HUES6 (cell line): ENCODE data around the gene EMX1.

Experiments
- H3K27ac ChIP-seq: 2 replicates; pipeline ENCODE4 v1.7.0; 2013; ENCODE audit warnings: low read depth, mild to moderate bottlenecking, low read length, inconsistent platforms
- H3K27me3 ChIP-seq: 2 replicates; pipeline ENCODE4 v1.6.1; 2013; ENCODE audit warnings: low read length; ENCODE audit not compliant: control insufficient read depth, insufficient read depth
- H3K36me3 ChIP-seq: 2 replicates; pipeline ENCODE4 v1.6.1; 2013; ENCODE audit warnings: low read length; ENCODE audit not compliant: control insufficient read depth, insufficient read depth
- H3K4me1 ChIP-seq: 2 replicates; pipeline ENCODE4 v1.6.1; 2013; ENCODE audit warnings: low read length; ENCODE audit not compliant: control insufficient read depth, insufficient read depth
- H3K4me3 ChIP-seq: 2 replicates; pipeline ENCODE4 v1.5.1; 2013; ENCODE audit warnings: low read depth, low read length
- H3K9ac ChIP-seq: one replicate; pipeline ENCODE4 v1.6.1; 2013; ENCODE audit warnings: mild to moderate bottlenecking, low read length
- H3K9me3 ChIP-seq: 2 replicates; pipeline ENCODE4 v1.6.1; 2013; ENCODE audit warnings: low read depth, low read length; ENCODE audit not compliant: control insufficient read depth, insufficient read depth

The EMX1 gene

DNA sequence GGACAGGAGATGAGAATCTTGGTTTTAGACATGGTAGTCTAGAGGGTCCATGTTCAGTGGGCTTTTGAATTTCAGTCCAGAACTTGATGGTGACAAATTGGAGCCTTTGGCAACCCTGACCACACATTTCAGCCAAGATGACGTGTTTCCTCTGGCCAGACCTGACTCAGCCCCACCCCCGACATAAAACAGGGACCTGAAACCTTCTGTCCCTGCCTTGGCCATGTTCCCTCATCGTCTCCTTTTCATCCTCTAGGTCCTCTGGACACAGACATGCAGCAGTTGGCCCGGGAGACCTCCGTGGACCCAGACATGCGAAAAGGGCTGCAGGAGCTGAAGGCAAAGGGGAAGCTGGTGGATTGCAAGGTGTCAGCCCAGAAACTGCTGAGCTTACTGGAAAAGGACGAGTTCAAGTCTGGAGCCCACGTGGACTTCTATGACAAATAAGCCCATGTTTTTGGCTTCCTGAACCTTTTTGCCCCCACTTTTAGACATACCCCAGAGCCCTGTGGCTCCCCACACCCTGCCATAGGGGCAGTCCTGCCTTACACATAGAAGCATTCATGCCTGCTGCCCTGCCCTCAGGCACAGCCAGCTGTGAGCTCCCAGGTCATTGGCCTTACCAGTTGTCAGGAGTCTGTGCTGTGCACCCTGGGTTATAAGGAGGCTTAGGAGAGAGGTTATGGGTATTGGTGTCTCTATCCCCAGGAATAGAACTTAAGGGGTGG lies 26.1 kb upstream of the EMX1 start:
- no peaks in the 10 kb centered on the region for H3K9me3 ChIP-seq
- H3K36me3 ChIP-seq: no peaks in the 10 kb centered on the region
- peaks cover 27% of the 10 kb centered on the region for H3K4me1 ChIP-seq
- no peak overlapping the region for H3K27ac ChIP-seq
- no peak overlapping the region for H3K4me3 ChIP-seq
- H3K27me3 ChIP-seq: peaks cover 89% of the 10 kb centered on the region
- no peak overlapping the region for H3K9ac ChIP-seq

DNA sequence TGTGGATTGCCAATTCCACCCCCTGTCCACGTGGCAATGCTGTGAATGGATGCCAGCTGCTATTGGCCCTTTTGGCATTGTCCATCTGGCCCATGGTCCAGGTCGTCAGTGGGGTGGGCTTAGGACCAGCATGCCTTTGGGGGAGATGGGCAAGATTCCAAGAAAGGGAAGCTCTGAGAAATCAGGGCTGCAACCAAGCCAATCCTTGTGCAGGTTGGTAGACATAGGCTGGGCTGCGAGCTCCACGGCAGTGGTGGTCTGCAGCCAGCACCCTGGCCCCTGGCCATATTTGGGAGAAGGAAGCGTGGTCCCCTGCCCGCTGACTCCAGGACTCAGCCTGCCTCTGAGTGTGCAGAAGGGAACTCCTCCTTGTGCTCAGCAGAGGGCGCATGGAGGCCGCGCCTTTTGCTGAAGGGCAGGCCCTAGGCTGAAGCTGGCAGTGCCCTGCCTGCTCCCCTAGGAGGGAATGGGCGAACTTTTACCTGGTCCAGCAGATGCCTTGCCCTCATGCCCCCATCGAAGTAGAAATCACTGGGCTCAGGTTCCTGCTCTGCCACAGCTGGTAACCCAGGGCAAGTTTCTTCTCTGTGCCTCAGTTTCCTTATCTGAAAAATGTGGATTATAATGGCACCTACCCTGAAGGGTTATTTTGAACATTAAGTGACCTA lies 24.7 kb upstream of the EMX1 start:
- no peak overlapping the region for H3K4me3 ChIP-seq
- H3K27ac ChIP-seq: no peak overlapping the region
- H3K9me3 ChIP-seq: no peaks in the 10 kb centered on the region
- no peak overlapping the region for H3K9ac ChIP-seq
- H3K4me1 ChIP-seq: peaks cover 27% of the 10 kb centered on the region
- H3K36me3 ChIP-seq: no peaks in the 10 kb centered on the region
- peaks cover 87% of the 10 kb centered on the region for H3K27me3 ChIP-seq

DNA sequence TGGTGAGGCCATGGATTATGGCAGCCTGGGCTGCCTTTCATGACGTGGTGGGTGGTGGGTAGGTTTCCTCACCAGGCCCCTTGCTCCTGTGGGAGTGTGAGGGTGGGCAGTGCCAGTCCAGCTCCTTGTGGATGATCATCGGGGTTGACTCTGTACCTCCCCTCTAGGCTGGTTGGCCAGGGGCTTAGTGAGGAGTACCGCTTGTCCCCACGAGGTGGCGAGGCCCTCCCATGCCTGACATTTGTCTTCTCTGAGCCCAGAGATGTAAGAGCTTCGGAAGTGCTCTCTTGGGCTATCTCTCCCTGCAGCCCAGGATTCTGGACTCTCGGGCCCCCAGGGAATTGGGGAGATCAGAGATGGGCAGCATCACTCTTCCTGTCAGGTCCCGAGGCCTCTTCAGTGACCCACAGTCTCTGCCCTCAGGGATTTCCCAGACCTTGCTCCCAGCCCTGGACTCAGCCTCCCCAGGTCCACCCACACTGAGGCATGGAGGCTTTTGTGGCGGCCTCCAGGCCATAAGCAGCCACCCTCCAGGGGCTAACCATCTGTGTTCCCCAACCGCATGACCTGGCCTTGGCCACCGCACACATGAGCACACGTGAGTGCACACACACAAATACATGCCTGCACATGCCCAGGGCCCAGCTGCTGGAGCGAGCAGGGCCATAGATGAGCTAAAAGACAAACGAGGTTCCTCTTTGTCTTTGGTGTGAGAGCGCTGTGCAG lies 23.6 kb upstream of the EMX1 start:
- H3K9ac ChIP-seq: no peak overlapping the region
- H3K4me1 ChIP-seq: peaks cover 20% of the 10 kb centered on the region
- no peaks in the 10 kb centered on the region for H3K36me3 ChIP-seq
- H3K27ac ChIP-seq: no peak overlapping the region
- H3K9me3 ChIP-seq: no peaks in the 10 kb centered on the region
- H3K27me3 ChIP-seq: peaks cover 89% of the 10 kb centered on the region
- H3K4me3 ChIP-seq: no peak overlapping the region

DNA sequence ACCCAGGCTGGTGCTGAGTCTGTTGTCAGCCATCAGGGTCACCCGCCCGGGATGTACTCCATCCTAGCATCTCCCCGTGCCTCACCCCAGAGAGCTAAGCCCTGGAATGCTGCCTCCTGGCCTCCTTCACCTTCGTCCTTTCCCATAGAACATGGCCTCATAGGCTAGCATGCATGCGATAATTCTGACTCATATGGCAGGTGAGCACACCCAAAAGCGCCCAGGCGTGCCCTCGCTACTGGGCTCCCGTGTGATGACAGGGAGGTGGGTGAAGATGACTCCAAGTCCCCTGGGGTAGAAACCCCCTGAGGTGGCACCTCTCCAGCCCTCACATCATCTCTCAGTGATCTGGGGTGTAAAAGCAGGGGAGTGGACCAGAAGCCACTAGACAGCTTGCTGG lies 22.8 kb upstream of the EMX1 start:
- peaks cover 20% of the 10 kb centered on the region for H3K4me1 ChIP-seq

DNA sequence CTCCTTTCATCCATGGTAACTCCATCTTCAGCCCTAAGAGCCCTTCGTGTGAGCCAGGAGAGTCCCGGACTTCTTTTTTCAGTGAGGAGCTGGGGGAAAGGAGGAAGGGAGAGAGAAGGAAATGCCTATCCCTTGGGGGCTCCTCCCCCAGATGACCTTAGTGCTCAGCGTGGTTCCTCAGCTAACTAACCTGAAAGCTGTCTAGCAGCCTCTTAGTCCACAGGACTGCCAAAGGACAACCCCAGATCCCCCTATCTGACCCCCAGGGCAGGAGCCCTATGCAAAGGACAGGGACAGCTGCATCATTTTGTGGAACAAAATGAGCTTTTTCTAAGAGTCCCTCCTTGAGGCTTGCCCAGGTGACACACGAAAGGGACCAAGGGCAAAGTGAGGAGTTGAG lies 22.2 kb upstream of the EMX1 start:
- no peak overlapping the region for H3K27ac ChIP-seq
- H3K4me3 ChIP-seq: no peak overlapping the region
- no peak overlapping the region for H3K9ac ChIP-seq
- H3K4me1 ChIP-seq: peaks cover 20% of the 10 kb centered on the region
- no peaks in the 10 kb centered on the region for H3K9me3 ChIP-seq
- no peaks in the 10 kb centered on the region for H3K36me3 ChIP-seq
- peaks cover 91% of the 10 kb centered on the region for H3K27me3 ChIP-seq

More for the DNA sequence above, 22.8 kb upstream of the EMX1 start:
- Histone ChIP-seq H3K4me3 (no peak overlapping the region), H3K27ac (no peak overlapping the region), H3K36me3 (no peaks in the 10 kb centered on the region), H3K9ac (no peak overlapping the region), H3K27me3 (peaks cover 91% of the 10 kb centered on the region), H3K9me3 (no peaks in the 10 kb centered on the region)

DNA sequence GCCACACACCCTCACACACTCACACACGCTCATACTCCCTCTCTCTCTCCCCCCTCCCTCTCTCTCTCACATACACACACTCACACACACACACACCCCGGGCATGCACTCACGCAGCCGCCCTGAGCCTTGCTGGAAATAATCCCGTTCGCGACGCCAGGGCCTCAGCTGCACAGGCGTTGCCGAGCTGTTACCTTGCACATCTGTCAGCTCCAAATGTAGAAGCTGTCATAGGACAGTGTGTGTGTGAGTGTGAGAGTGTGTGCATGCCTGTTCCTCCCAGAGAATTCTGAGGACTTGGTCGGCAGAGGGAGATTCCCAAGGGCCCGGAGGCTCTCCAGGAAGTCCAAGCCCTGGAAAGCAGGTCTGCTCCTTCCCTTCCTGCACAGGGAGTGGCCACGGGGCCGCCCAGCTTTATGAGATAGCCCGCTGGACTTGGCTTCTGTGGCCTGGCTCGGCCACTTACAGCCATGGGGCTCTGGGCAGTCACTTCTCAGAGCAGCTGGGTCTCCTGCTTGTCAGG lies 21.5 kb upstream of the EMX1 start:
- Histone ChIP-seq H3K4me1 (peaks cover 20% of the 10 kb centered on the region), H3K9ac (no peak overlapping the region), H3K4me3 (no peak overlapping the region), H3K9me3 (no peaks in the 10 kb centered on the region), H3K27me3 (peaks cover 95% of the 10 kb centered on the region), H3K36me3 (no peaks in the 10 kb centered on the region), H3K27ac (no peak overlapping the region)

DNA sequence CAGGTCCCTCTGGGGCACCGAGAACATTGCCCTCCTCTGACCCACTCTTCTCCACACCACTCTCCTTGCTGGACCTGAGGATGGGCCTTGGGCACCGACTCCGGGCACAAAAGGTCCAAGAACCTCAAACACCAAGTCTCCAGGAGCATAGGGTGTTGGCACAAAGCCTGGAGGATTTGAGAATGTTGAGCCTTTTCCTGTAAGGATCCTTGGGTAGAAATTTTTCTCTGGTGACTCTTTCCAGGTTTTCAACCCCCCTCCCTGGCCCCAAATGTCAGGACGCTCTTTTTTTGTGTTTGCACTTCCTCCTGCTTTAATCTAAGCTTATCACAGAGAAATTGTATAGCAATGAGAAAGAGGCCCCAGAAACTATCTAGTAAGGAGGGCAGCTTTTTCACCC lies 20.9 kb upstream of the EMX1 start:
- Histone ChIP-seq H3K4me1 (peaks cover 20% of the 10 kb centered on the region), H3K27ac (no peak overlapping the region), H3K9ac (no peak overlapping the region), H3K4me3 (no peak overlapping the region), H3K36me3 (no peaks in the 10 kb centered on the region), H3K9me3 (no peaks in the 10 kb centered on the region), H3K27me3 (peaks cover 95% of the 10 kb centered on the region)

DNA sequence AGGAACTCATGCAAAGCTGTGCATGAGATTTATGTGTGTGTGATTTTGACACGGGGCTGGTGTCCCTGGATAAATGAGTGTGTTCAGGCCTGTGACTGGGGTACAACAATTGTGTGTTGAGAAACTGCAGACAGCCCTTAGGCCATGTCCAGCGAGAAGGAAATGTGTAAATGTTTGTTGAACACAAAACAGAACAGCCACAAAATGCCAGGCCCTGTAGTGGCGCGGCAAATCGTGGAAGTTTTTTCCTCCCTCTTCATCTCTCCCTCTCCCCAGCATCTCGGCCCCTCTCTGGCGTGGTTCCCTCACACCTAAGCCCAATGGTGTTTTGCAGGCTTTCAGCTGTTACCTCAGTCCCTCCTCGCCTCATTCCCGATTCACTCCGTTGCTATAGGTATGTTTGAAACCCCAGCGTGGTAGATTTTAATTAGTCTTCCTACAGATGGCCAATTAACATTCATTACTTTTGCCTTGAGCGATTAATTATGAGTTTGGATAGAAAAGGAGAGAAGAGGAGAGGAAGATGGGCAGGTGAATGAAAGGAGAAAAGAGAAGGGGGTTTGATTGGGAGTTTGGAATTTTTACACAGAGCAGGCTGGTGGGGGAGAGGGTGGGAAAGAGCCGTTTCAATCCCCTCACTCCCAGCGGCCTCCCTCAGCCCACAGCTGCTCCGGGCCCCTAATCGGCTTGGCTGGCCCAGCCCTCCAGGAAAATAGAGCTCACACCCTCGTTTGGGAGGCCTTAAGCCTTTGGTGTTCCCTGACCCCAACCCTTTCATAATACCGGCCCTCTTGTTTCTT lies 19.3 kb upstream of the EMX1 start:
- H3K27me3 ChIP-seq: peaks cover 97% of the 10 kb centered on the region

DNA sequence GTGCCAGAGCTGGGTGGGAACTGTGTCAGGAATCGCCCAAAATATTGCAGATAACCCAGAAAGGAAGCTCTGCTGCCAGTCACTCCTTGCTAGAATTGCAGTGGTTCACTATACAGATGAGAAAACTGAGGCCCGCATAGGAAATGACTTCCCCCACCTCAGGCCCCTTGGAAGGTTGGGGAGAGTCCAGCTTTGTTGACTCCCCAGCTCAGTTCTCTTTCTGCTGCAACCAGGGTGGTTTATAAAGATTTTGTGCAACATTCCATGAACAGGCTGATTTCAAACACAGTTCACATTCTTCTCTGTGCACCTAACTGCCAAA lies 18.8 kb upstream of the EMX1 start:
- Histone ChIP-seq H3K27me3 (peaks cover 97% of the 10 kb centered on the region), H3K27ac (no peak overlapping the region), H3K4me3 (no peak overlapping the region), H3K9me3 (no peaks in the 10 kb centered on the region), H3K36me3 (no peaks in the 10 kb centered on the region), H3K9ac (no peak overlapping the region), H3K4me1 (peaks cover 20% of the 10 kb centered on the region)

More for the DNA sequence above, 19.3 kb upstream of the EMX1 start:
- Histone ChIP-seq H3K4me1 (peaks cover 20% of the 10 kb centered on the region), H3K9me3 (no peaks in the 10 kb centered on the region), H3K27ac (no peak overlapping the region), H3K9ac (no peak overlapping the region), H3K4me3 (no peak overlapping the region), H3K36me3 (no peaks in the 10 kb centered on the region)

DNA sequence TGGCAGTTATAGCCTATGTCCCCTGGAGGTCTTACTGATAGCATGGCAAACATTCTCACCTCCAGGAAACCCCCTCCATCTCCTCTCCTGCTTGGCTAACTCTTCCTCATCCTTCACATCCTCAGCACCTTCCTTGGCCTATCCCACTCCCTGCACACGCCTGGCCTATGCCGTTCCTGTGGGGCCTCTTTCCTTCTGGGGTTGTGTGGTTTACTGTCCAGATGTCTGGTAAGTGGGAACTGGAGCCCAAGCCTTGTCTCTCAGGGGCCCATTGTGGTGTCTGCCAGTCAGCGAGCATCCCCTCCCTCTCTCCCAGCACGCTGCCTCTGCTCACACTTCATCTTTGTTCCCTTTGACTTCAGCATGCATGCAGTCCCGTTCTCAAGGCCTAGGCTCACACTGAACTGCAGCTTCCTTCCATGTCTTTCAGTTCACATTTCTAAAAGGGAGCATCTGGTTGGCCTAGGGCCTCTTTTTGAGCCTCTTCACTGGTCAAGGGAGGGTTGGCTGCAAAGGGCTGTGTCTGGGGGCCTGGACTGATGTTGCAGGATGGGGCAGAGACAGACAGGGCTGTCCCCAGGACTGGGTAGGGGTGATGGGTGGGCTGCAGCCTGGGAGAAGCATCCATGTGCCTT lies 17.0 kb upstream of the EMX1 start:
- Histone ChIP-seq H3K27me3 (peaks cover 97% of the 10 kb centered on the region), H3K9ac (no peak overlapping the region), H3K27ac (no peak overlapping the region), H3K9me3 (no peaks in the 10 kb centered on the region), H3K4me1 (peaks cover 9% of the 10 kb centered on the region), H3K4me3 (no peak overlapping the region), H3K36me3 (no peaks in the 10 kb centered on the region)
